HEK293 (cell line): Measurements from ENCODE around the gene OR5K4.

Experiments
- CTCF ChIA-PET: fragments of 350-600 bp; formaldehyde crosslinking; extraction: SDS; loops from one replicate; lab custom pipeline; 2021; ENCODE audit warnings: antibody characterized with exemption; lab: Yijun Ruan, JAX
- POLR2A ChIA-PET: fragments of 300-600 bp; formaldehyde crosslinking; extraction: SDS; loops from one replicate; lab custom pipeline; 2020; ENCODE audit warnings: antibody characterized with exemption, inconsistent platforms; lab: Yijun Ruan, JAX
- H3K27ac ChIP-seq: fragments of 200-500 bp; sonication (Bioruptor generic); 2 replicates; pipeline ENCODE4 v1.5.1; 2014; ENCODE audit warnings: low read depth, low read length, control low read depth, inconsistent platforms; ENCODE audit errors: extremely low read depth
- H3K36me3 ChIP-seq, 2 experiments: fragments of 200-500 bp in 1 of 2; sonication (Bioruptor generic) in 1 of 2; 1 replicate in 1 of 2; 2 replicates in 1 of 2; pipeline ENCODE4 v1.5.1; 2014 to 2017; ENCODE audit warnings: inconsistent platforms in 2 of 2, low read length in 2 of 2; ENCODE audit not compliant: control insufficient read depth in 2 of 2, insufficient read depth in 1 of 2
- H3K4me1 ChIP-seq: fragments of 200-500 bp; sonication (Bioruptor generic); 2 replicates; pipeline ENCODE4 v1.5.1; 2014; ENCODE audit warnings: mild to moderate bottlenecking, low read length, inconsistent platforms; ENCODE audit not compliant: control insufficient read depth, insufficient read depth
- H3K4me3 ChIP-seq: 2 replicates; pipeline ENCODE4 v1.5.1; 2011; ENCODE audit warnings: low read depth, mild to moderate bottlenecking, control low read depth, low read length, moderate library complexity
- H3K9me3 ChIP-seq: fragments of 200-500 bp; sonication (Bioruptor generic); 2 replicates; pipeline ENCODE4 v1.5.1; 2014; ENCODE audit warnings: low read depth, low read length, inconsistent platforms; ENCODE audit not compliant: control insufficient read depth, insufficient read depth
- ELK4 ChIP-seq: IDR thresholded peaks from 2 replicates; pipeline ENCODE4 v1.6.1; 2011; ENCODE audit warnings: mild to moderate bottlenecking, low read depth, low read length, borderline replicate concordance
- MYNN ChIP-seq: fragments of 450-650 bp; formaldehyde crosslinking; IDR thresholded peaks from 2 replicates; pipeline ENCODE4 v1.5.1; 2016; ENCODE audit warnings: missing biosample characterization, missing genetic modification characterization, borderline replicate concordance
- PRDM2 ChIP-seq: fragments of 450-650 bp; formaldehyde crosslinking; IDR thresholded peaks from 2 replicates; pipeline ENCODE4 v1.5.1; 2016; ENCODE audit warnings: missing biosample characterization, missing genetic modification characterization, borderline replicate concordance
- SALL2 ChIP-seq: fragments of 450-650 bp; formaldehyde crosslinking; IDR thresholded peaks from 2 replicates; pipeline ENCODE4 v1.5.0; 2017; ENCODE audit warnings: missing biosample characterization, mild to moderate bottlenecking, missing genetic modification characterization, borderline replicate concordance
- SP2 ChIP-seq: fragments of 450-650 bp; formaldehyde crosslinking; IDR thresholded peaks from 2 replicates; pipeline ENCODE4 v1.5.1; 2016; ENCODE audit warnings: missing biosample characterization, missing genetic modification characterization
- SP7 ChIP-seq: fragments of 450-650 bp; formaldehyde crosslinking; IDR thresholded peaks from 2 replicates; pipeline ENCODE4 v1.5.1; 2016; ENCODE audit warnings: missing biosample characterization, missing genetic modification characterization
- TSHZ1 ChIP-seq: fragments of 450-650 bp; formaldehyde crosslinking; IDR thresholded peaks from 2 replicates; pipeline ENCODE4 v1.5.1; 2016; ENCODE audit warnings: missing biosample characterization, missing genetic modification characterization, borderline replicate concordance
- ZBTB20 ChIP-seq: fragments of 450-650 bp; formaldehyde crosslinking; IDR thresholded peaks from 2 replicates; pipeline ENCODE4 v1.5.1; 2016; ENCODE audit warnings: missing biosample characterization, missing genetic modification characterization
- ZBTB21 ChIP-seq: fragments of 450-650 bp; formaldehyde crosslinking; IDR thresholded peaks from 2 replicates; pipeline ENCODE4 v1.5.1; 2017; ENCODE audit warnings: missing biosample characterization, missing genetic modification characterization
- ZFP3 ChIP-seq: fragments of 450-650 bp; formaldehyde crosslinking; IDR thresholded peaks from 2 replicates; pipeline ENCODE4 v1.5.1; 2016; ENCODE audit warnings: low read depth, missing biosample characterization, missing genetic modification characterization
- ZNF155 ChIP-seq: fragments of 450-650 bp; formaldehyde crosslinking; IDR thresholded peaks from 2 replicates; pipeline ENCODE4 v1.5.1; 2016; ENCODE audit warnings: missing biosample characterization, missing genetic modification characterization
- ZNF175 ChIP-seq: fragments of 450-650 bp; formaldehyde crosslinking; IDR thresholded peaks from 2 replicates; pipeline ENCODE4 v1.5.1; 2016; ENCODE audit warnings: missing biosample characterization, missing genetic modification characterization
- ZNF274 ChIP-seq, 2 experiments: fragments of 200-500 bp in 1 of 2; fragments of 450-650 bp in 1 of 2; sonication (Bioruptor generic) in 1 of 2; formaldehyde crosslinking in 1 of 2; IDR thresholded peaks; 2 replicates each; pipeline versions ENCODE4 v1.5.1 to v1.6.1; 2014 to 2016; ENCODE audit warnings: borderline replicate concordance in 1 of 2, inconsistent platforms in 1 of 2, low read length in 1 of 2, missing biosample characterization in 1 of 2, missing genetic modification characterization in 1 of 2
- ZNF354C ChIP-seq: fragments of 450-650 bp; formaldehyde crosslinking; IDR thresholded peaks from 2 replicates; pipeline ENCODE4 v1.5.1; 2016; ENCODE audit warnings: missing biosample characterization, missing genetic modification characterization, low read depth, borderline replicate concordance
- ZNF404 ChIP-seq: fragments of 450-650 bp; formaldehyde crosslinking; IDR thresholded peaks from 2 replicates; pipeline ENCODE4 v1.5.1; 2017; ENCODE audit warnings: missing biosample characterization, missing genetic modification characterization
- ZNF433 ChIP-seq: fragments of 450-650 bp; formaldehyde crosslinking; IDR thresholded peaks from 2 replicates; pipeline ENCODE4 v1.5.1; 2016; ENCODE audit warnings: missing biosample characterization, missing genetic modification characterization, low read depth
- ZNF530 ChIP-seq: fragments of 450-650 bp; formaldehyde crosslinking; IDR thresholded peaks from 2 replicates; pipeline ENCODE4 v1.5.1; 2016; ENCODE audit warnings: low read depth, missing biosample characterization, missing genetic modification characterization
- ZNF596 ChIP-seq: fragments of 450-650 bp; IDR thresholded peaks from 2 replicates; pipeline ENCODE4 v1.5.0; 2018; ENCODE audit warnings: missing biosample characterization, mild to moderate bottlenecking, missing genetic modification characterization, moderate library complexity
- ZNF76 ChIP-seq: fragments of 450-650 bp; formaldehyde crosslinking; IDR thresholded peaks from 2 replicates; pipeline ENCODE4; 2016; ENCODE audit warnings: low read depth, missing biosample characterization, missing genetic modification characterization, borderline replicate concordance
- ZSCAN4 ChIP-seq: fragments of 450-650 bp; formaldehyde crosslinking; IDR thresholded peaks from 2 replicates; pipeline ENCODE4 v1.5.1; 2017; ENCODE audit warnings: missing biosample characterization, missing genetic modification characterization

Gene OR5K4

GRCh38 chr3:98325055-98325454, 28.6 kb upstream of the OR5K4 start:
- no peak overlapping the region for H3K27ac ChIP-seq
- POLR2A ChIA-PET = no interaction called here
- CTCF ChIA-PET = interaction anchor here (0.7 to 1.6 kb wide), 3 partner anchors 19 to 582 kb away, joined by 3 to 9 read pairs (median 4); no protein-coding TSS in a partner anchor
- no peaks in the 10 kb centered on the region for H3K4me1 ChIP-seq
- H3K36me3 ChIP-seq = no peaks in the 10 kb centered on the region
- no peak for TF ChIP-seq ZBTB21
- TF ChIP-seq ZNF596 (tag by site-specific recombination) = no peak
- TF ChIP-seq ZNF530 (tag by site-specific recombination) = no peak
- no peak for TF ChIP-seq PRDM2 (tag by site-specific recombination)
- TF ChIP-seq ZNF175 (tag by site-specific recombination) = no peak
- no peak for TF ChIP-seq ZNF155
- no peak for TF ChIP-seq ZNF433 (tag by site-specific recombination)
- TF ChIP-seq ZBTB20 (tag by site-specific recombination) = no peak
- no peaks in the 10 kb centered on the region for H3K9me3 ChIP-seq
- H3K4me3 ChIP-seq = no peak overlapping the region

GRCh38 chr3:98326105-98326893, 27.4 kb upstream of the OR5K4 start:
- Histone ChIP-seq H3K4me1 (no peaks in the 10 kb centered on the region), H3K36me3 (no peaks in the 10 kb centered on the region), H3K4me3 (no peak overlapping the region), H3K27ac (no peak overlapping the region), H3K9me3 (no peaks in the 10 kb centered on the region)
- ChIA-PET POLR2A (no interaction called here), CTCF (interaction anchor here (0.8 to 1.6 kb wide), 2 partner anchors 18 to 287 kb away, joined by 4 to 9 read pairs; no protein-coding TSS in a partner anchor)
- no peak for TF ChIP-seq SP7 (tag by site-specific recombination)
- no peak for TF ChIP-seq SALL2 (tag by site-specific recombination)
- TF ChIP-seq ZNF404 (tag by site-specific recombination) = no peak
- TF ChIP-seq ZSCAN4 (tag by site-specific recombination) = no peak
- TF ChIP-seq SP2 (tag by site-specific recombination) = no peak
- TF ChIP-seq ZNF354C (tag by site-specific recombination) = no peak
- TF ChIP-seq ELK4 = no peak
- no peak for TF ChIP-seq ZFP3 (tag by site-specific recombination)
- TF ChIP-seq ZNF76 (tag by site-specific recombination) = no peak
- TF ChIP-seq ZNF274 (IDR thresholded peaks at IDR 0.05; ENCODE audit: low read length) = no peak
- no peak for TF ChIP-seq ZNF274 (tag by site-specific recombination; IDR thresholded peaks at IDR 0.05; ENCODE audit: borderline replicate concordance)
- no peak for TF ChIP-seq TSHZ1
- no peak for TF ChIP-seq MYNN (tag by site-specific recombination)
